ENCODE results near the gene RGS11. TPM values are rescaled to one million over a fixed set of nuclear protein-coding genes. Genes with fewer than 3 reads are reported as not detected.

The RGS11 gene
- total RNA-seq, 3 donors from 2014 or later (not counting 1 experiment from before 2014, with no cell fraction given), result 0.25 TPM; not detected in 2

DNA sequence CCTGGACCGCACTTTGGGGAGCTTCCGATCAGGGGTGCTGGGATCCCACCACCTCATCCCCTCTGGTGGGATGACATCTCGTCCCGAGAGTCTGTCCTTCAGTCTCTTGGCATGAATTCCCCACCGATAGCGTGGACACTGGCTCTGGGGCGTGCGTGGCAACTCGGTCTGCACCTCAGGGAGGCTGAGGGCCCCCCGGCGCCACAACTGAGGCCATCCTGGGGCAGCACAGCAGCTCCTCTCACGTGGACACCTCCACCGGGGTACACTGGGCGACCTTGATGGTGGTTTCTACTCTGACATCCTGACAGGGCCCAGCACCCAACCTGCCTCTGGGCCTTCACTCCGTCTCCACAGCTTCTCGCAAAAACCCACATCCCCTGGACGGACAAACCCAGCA lies 15.8 kb upstream of the RGS11 start:
- DNase-seq (no peak), ATAC-seq (no peak)
- no peaks in the 10 kb centered on the region for H3K27me3 ChIP-seq (ENCODE audit: control insufficient read depth, insufficient read depth, low read length)
- Mint-ChIP-seq H3K27ac (no peak overlapping the region), H3K4me3 (no peak overlapping the region), H3K4me1 (peaks cover 7 to 12% of the 10 kb centered on the region in 2 donors), H3K36me3 (no peaks in the 10 kb centered on the region), H3K27me3 (ENCODE audit: low read depth in 2 of 2) (no peaks in the 10 kb centered on the region), H3K9me3 (no peaks in the 10 kb centered on the region)
- H3K36me3 ChIP-seq (ENCODE audit: control insufficient read depth, insufficient read depth, low read length), result peaks cover 74% of the 10 kb centered on the region
- H3K9me3 ChIP-seq (ENCODE audit: control insufficient read depth, insufficient read depth, low read length), result no peaks in the 10 kb centered on the region
- TF ChIP-seq, protein P1, sequence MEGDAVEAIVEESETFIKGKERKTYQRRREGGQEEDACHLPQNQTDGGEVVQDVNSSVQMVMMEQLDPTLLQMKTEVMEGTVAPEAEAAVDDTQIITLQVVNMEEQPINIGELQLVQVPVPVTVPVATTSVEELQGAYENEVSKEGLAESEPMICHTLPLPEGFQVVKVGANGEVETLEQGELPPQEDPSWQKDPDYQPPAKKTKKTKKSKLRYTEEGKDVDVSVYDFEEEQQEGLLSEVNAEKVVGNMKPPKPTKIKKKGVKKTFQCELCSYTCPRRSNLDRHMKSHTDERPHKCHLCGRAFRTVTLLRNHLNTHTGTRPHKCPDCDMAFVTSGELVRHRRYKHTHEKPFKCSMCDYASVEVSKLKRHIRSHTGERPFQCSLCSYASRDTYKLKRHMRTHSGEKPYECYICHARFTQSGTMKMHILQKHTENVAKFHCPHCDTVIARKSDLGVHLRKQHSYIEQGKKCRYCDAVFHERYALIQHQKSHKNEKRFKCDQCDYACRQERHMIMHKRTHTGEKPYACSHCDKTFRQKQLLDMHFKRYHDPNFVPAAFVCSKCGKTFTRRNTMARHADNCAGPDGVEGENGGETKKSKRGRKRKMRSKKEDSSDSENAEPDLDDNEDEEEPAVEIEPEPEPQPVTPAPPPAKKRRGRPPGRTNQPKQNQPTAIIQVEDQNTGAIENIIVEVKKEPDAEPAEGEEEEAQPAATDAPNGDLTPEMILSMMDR (IDR thresholded peaks at IDR 0.05), result no peak
- H3K4me1 ChIP-seq (ENCODE audit: control insufficient read depth, insufficient read depth, low read length), result peaks cover 3% of the 10 kb centered on the region
- intact Hi-C loops (cut with micrococcal nuclease), result no loop called here
- H3K27ac ChIP-seq (ENCODE audit: low read length), result no peak overlapping the region
- whole genome bisulfite sequencing (ENCODE audit: insufficient coverage), result 85% methylated on average over 17 of the region's 17 CpGs
- no peak overlapping the region for H3K4me3 ChIP-seq (ENCODE audit: low read length)

DNA sequence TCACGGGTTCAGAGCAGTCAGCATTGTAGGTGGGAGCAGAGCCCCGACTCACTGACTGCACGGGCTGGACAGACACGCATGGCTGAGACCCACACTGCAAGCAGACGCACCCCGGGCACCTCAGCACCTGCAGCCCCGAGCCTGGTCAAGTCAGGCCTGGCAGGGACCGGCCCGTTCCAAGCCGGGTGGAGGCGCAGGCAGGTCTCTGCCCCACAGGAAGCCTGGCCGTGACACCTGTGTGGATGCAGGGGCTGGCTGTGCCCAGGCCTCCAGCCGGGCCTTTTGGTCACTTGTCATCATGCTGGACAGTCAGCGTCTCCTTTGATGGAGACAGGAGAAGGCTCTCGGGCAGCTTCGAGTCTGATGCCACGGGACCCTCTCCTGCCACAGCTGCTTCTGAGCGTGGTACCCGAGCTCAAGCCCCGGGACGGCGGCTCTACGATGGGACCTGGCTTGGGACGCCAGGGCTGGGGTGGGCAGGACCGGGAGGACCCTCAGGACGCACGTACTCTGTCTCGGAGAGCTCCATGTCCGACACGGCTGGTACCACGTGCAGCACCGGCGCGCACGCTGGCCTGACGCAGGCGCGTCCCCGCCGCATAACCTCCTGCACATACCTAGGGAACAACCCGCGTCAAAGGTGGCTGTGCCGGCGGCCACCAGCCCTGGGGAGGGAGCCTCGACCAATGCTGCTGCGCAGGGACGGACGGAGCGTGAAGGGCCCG lies 15.1 kb upstream of the RGS11 start:
- ATAC-seq (no peak), DNase-seq (no peak)
- TF ChIP-seq, protein P1 (IDR thresholded peaks at IDR 0.05), result no peak
- no peaks in the 10 kb centered on the region for H3K27me3 Mint-ChIP-seq (ENCODE audit: low read depth in 2 of 2)
- intact Hi-C loops (cut with micrococcal nuclease), result no loop called here
- H3K36me3 Mint-ChIP-seq, result no peaks in the 10 kb centered on the region
- WGBS (ENCODE audit: insufficient coverage), result 96% methylated on average over 50 of the region's 50 CpGs
- Histone ChIP-seq H3K9me3 (ENCODE audit: control insufficient read depth, insufficient read depth, low read length) (no peaks in the 10 kb centered on the region), H3K27me3 (ENCODE audit: control insufficient read depth, insufficient read depth, low read length) (no peaks in the 10 kb centered on the region), H3K36me3 (ENCODE audit: control insufficient read depth, insufficient read depth, low read length) (peaks cover 75% of the 10 kb centered on the region), H3K27ac (ENCODE audit: low read length) (no peak overlapping the region), H3K4me3 (ENCODE audit: low read length) (no peak overlapping the region), H3K4me1 (ENCODE audit: control insufficient read depth, insufficient read depth, low read length) (peaks cover 3% of the 10 kb centered on the region)
- H3K9me3 Mint-ChIP-seq, result no peaks in the 10 kb centered on the region
- no peak overlapping the region for H3K4me3 Mint-ChIP-seq
- no peak overlapping the region for H3K27ac Mint-ChIP-seq
- peaks cover 7 to 12% of the 10 kb centered on the region in 2 donors for H3K4me1 Mint-ChIP-seq

DNA sequence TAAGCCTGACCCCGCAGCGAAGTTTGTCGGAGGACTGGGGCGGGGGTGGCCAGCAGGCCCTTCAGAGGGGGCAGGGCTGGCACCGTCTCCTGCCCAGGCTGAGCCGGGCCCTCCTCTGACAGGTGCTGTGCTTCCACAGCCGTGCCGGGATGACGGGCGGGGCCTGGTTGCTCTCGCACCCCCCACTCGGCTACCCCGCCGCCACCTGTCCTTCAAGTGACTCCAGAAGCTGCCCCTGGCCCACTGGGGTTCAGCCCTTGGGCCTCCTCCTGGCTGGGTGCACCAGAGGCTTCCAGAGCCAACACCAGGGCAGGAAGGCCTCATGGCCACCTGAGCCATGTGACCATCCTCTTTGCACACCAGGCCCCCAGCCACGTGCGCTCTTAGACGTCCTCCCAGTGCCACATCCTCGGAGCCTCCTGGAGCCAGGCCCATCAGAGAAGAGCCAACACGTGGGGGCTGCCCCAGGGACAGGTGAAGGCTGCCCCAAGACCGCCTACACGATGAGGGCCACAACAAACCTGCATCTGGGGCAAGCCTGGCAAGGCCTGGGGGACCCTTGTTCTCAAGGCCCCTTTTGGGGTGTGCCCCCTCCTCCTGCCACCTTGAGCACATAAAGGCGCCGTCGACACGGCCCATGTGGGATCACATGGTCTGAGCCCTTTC lies 14.4 kb upstream of the RGS11 start:
- Mint-ChIP-seq H3K36me3 (no peaks in the 10 kb centered on the region), H3K4me1 (peaks cover 7 to 12% of the 10 kb centered on the region in 2 donors), H3K4me3 (no peak overlapping the region), H3K27me3 (ENCODE audit: low read depth in 2 of 2) (no peaks in the 10 kb centered on the region), H3K27ac (no peak overlapping the region), H3K9me3 (no peaks in the 10 kb centered on the region)
- ATAC-seq (no peak), DNase-seq (no peak)
- Histone ChIP-seq H3K4me3 (ENCODE audit: low read length) (no peak overlapping the region), H3K4me1 (ENCODE audit: control insufficient read depth, insufficient read depth, low read length) (peaks cover 3% of the 10 kb centered on the region), H3K27me3 (ENCODE audit: control insufficient read depth, insufficient read depth, low read length) (no peaks in the 10 kb centered on the region), H3K27ac (ENCODE audit: low read length) (no peak overlapping the region), H3K9me3 (ENCODE audit: control insufficient read depth, insufficient read depth, low read length) (no peaks in the 10 kb centered on the region), H3K36me3 (ENCODE audit: control insufficient read depth, insufficient read depth, low read length) (peaks cover 75% of the 10 kb centered on the region)
- TF ChIP-seq, protein P1 (IDR thresholded peaks at IDR 0.05), result no peak
- intact Hi-C loops (cut with micrococcal nuclease), result no loop called here
- WGBS (ENCODE audit: insufficient coverage), result 95% methylated on average over 25 of the region's 25 CpGs
